NCI-H2081 (cell line): ENCODE measurements around the gene SEC22C.
A peak's percentile ranks its signal among the peaks of the same experiment; 100 is the strongest.

Source experiments
- DNase-seq, 2 experiments: peaks; one replicate each; lab custom pipeline; 2025; lab: John Stamatoyannopoulos, UW

SEC22C gene

DNA sequence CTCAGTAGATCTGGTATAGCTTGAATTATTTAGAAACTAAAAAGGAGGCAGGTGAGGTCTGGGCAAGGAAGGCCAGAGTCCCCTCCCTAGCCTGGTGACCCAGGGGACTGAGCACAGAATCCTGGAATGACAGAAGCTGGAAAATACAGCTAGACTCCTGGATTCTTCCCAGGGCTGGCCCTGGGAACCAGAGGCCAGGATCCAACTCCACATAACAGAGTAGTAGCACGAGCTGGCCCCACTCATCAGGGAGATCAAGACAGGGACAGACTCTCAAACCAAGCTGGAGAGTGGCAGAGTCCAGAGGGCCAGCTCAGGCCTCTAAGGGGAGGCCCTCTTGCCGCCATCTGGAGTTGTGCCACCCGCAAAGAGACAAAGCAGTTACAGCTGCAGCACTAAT lies 68.6 kb downstream of the SEC22C start:
- no peak for DNase-seq

DNA sequence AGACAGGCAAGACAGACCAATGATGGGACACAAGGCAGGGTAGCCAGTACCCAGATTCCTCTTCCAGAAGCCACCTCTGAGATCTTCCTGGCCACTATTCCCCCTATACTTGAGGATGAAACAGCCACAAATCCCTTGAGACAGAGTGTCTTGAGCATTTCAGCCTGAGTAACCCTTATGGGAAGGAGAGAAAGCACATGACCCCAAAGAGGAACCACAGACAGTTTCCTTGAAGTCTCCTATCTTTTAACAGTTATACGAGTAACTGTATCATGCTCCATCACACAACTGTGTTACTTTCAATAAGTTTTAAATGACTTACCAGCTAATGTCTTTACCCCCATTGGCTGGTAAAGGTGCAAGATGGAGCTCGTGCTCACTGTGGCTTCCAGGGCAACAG lies 70.0 kb downstream of the SEC22C start:
- no peak for DNase-seq

DNA sequence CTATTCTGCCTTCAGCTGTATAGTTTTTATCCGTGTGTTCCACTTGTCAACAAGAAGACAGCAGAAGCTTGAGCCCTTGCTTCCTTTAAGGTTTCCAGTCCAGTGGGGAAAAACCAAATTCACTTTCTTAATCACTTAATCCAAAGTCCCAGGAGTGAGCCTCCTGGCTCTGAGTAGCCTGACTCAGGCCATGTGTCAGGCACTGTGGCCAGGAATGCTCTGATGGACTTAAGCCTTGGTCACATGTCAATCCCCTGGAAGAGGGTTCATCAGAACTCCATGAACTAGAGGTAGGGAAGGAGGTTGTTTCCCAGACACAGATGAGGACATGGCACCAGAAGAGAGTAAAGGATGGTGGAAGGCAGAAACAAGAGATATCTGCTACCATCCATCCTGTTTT lies 70.6 kb downstream of the SEC22C start:
- no peak for DNase-seq

DNA sequence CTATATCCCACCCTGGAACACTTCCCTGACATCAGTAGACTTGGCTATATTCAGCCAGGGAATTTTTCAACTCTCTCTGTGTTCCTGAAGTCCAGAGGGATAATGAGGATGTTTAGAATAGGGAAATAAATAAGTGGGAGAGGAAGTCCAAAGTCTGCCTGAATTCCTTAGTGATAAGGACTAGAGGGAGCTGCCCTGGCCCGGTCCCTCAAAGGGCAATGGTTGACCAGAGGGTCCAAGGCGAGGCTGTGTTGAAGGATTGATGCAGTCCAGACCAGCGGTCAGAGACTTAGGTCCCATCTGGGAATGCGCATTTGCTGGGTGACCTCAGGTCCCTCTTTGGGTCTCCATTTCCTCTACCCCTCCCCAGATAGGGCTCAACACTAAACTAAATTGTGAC lies 71.4 kb downstream of the SEC22C start:
- DNase-seq = no peak

DNA sequence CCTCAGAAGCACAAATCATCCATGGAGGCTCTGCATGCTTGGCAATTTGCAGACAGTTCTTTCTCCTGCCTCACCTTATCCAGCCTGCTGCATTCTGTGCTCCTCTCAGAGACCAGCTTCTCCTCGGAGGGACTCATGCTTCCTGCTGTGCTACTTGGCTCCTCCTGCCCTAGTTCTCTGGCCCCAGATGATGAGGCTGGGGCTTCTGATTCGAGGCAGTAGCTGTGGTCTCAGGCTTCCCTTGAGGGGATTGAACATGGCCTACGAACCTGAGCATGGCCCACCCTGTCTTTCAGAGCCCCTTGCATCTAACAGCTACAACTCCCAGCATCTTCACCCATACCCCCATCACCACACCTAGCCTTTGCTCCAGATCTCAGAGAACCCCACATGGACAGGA lies 72.7 kb downstream of the SEC22C start:
- DNase-seq = no peak

DNA sequence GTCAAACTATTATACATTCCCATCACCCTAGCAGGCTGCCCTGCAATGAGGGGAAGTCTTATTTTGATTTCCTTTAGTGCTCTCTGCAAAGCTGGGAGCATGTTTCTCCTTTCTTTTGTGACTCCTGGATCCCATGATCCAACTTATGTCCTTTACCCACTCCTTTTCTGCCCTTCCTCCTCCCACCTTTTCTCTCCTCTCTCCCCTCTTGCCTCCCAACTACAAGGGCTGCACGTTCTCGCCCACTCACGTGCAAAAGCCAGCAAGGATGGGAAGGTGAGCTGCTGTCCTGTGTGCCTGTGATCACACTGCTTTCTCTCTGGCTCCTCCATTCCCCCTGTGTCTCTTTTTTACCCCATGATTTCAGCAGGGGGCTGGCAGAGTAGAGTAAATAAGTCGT lies 73.2 kb downstream of the SEC22C start:
- DNase-seq = no peak

DNA sequence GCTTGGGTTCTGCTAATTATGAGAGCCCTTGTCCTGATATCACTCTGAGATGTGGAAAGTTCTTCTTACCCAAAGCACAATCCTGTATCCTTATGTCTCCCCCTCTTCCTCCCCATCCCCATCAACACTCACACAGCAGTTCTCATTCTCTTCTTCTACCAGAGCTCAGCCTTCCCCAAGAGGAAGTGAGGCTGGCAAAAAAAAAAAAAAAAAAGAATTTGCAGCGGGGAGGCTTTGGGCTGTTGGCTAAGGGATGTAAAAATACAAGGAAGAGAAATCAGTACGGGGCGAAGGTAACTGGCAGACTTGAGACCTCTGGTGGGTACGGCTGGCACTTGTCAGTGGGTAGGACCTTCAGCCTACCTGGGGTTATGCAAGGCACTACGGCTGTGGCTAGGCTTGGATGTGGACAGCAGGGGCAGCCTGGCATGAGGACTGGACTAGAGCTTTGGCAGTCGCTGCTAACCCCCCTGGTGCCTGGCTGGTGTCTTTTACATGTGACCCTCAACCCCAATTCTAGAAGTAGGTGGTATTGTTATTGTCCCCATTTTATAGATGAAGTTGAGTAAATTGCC lies 73.9 kb downstream of the SEC22C start:
- DNase-seq = no peak

DNA sequence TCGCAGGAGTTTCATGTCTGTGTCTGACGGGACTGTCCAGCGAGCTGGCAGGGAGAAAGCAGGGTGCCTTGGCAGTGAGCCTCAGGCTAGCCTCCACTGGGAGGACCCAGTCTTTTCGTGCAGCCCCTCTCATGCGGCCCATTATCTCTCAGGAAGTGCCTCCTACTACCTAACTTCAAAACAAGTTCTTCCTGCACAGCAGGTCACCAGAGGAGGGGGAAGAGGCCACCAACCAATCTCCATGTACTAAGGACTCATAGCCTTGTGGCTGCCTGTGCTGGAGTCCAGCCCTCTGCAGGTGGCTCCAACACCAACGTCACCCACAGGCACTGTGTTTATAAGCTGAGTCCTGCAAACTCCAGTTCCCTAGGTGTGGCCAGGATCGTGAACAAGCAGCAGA lies 74.5 kb downstream of the SEC22C start:
- no peak for DNase-seq

DNA sequence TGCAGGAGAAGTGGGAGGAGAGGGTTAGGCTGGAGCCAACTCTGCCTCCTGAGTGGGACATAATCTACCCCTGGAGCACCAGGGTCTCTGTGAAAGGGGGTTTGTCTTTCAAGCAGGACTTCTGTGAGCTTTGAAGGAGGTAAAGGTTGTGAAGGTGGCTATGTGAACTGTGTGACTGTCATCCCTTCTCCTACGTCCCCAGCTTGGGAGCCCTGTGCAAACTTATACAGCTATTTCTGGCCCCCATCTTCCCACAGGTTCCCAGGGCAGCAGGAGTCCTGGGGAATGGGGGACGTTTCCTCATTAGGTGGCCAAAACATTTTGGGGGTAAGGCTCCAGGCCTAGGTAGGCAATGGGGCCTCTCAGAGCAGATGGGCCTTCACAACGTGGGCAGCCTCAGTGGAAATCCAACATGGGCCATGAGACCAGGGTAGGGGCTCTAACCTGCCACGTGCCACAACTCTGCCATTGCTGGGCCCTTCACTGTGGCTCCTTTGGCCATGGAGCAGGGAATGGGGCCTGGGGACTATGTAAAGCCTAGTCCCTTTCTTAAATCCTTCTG lies 75.8 kb downstream of the SEC22C start:
- no peak for DNase-seq

DNA sequence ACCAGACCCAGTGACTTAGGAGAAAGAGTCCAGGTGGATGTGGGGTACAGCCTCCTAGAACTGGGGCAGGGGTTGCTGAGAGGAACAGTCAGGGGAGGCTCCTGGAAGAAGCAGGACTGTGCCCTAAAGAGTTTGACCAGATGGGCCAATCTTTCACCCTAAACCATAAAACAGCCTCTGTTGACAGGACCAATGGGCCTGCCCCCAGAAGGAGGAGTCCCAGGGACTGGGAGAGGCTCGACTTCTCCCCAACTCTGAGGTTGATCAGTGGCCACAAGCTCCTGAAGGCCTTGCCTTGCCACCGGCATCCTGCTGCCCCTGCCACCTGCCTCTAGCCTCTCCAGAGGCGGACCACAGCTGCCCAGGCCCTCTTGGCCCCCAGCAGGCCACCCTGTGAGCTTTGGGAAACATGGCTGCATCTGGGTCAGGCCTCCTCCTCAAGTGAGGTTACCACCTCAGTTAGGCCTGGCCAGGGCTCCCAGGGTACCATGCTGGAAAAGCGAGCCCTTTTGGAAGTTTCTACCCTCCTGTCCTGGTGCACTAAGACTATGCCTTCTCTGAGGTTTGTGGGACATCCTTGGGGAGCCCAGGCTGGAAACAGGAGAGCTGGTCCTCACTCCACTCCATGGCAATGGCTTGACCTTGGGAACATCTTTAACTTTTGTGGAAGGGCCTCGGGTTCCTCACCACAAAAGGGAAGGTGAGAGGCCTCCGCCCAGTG lies 76.5 kb downstream of the SEC22C start:
- no peak for DNase-seq

DNA sequence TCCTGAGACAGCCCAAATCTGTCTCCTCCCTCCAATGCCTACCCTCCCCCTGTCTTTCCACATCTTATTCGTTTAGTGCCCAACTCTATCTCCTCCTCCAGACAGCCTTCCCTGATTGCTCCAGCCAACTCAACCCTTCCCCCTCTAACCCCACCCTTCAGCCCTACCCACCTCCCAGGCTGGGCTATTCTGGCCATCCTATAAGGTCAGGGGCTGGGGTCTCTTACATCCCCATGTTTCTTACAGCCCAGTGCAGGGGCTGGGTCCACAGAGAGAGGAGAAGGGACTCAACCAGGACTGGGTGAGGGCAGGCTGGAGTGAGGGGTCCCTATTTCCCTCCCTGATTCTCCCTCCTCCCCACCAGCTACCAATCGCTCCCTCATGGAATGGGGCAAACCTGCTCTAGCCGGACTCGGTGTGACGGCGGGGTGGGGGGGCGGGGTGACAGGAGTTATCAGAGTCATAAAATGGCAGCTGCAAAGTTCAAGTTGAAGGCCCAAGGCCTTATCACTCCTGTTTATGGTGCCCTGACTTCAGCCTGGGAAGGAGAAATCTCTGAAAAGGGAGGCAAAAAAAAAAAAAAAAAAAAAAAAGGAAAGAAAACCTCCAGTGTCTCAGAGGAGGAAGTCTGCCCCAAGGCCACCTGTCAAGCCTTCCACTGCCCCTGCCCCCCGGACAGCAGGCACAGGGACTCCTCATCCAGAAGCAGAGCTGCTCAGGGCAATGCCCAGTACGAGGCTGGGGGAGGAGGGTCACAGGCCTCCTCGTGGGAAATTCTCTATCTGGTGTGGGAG lies 77.2 kb downstream of the SEC22C start:
- no peak for DNase-seq

DNA sequence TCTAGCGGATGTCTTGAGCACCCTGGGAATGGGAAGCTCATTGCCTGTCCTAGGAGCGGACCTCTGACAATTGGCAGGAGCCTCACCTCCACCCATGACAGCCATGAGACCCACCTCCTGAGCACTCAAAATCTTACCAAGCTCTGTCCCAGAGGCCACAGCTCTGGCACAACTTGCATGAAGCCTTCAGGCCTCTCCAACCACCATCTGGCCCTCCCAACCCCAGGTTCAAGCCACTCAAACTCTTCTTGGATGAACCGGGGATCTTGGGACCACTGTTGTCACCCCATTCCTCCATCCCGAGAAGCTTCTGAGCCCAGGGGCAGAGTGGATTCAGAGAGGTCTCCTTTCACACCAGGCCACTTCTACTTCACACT lies 77.8 kb downstream of the SEC22C start:
- DNase-seq = no peak

DNA sequence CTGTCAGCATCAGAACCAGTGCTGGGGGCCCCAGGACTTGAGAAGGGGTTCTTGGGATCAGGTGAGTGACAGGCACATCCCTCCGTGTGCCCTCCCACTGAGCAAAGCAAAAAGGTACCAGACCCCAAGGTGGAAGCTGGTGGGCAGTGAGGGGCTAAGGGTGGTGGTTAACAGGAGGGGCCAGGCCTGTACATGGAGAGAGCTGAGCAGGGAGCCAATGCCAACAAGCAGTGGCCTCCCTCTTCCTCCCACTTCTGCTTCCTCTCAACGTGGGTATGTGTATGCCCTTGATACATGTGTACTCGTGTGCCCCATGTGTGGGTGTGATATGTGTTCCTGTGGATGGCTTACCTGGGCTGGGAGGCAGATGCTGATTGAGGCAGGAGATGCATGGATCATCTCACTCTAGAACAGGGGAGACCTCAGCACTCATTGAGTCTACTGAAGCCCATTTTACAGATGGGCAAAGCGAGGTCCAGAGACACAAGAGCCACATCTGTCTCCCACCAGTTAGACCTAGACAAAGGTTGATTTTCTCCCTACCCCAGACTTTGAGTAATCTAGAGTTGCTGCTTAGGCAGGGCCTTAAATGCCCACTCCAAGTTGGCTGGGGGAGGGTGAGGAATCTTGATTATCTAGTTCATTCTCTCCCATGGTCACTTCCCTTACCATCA lies 78.4 kb downstream of the SEC22C start:
- DNase-seq = no peak

DNA sequence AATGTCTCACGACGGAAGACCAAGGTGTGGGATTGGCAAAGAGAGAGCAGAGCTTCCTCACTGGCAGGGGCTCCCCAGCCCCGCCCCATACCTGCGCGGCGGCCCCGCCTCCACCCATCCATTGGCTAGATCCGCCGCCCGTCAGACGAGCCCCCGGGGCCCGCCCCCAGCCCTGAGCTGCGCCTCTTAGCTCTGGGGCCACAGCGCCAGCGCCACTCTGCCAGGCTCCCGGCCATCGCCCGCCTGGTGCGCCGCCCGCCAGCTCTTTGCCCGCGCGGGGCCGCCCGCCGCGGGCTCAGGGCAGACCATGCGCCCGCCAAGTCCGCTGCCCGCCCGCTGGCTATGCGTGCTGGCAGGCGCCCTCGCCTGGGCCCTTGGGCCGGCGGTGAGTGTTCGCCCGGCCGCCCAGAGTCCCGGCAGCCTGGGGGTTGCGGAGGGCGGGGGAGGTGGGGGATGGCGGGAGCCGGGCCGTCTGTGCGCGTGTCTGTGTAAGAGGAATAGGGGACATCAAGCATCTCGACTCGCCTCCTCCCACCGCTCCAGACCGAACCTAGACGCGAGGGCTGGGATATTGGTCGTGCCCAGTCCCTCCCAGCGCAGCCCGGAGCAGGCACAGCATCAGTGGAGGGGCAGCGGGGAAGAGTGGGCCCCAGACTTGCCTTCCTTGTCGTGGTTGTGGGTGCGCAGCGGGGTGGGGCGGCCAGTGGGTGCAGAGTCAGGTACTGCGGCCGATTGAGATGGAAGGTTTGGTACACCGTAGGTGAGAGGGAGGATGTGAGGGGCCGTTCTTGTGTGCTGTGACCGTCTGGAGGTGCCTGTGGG lies 79.1 kb downstream of the SEC22C start, which contains the start of gene VIPR1:
Gene VIPR1 (plus strand): TSS at position 215 of the 822 bp plus-strand sequence. CDS start 93 bp downstream, at position 308.
- DNase-seq = peak; percentile 71 to 83

DNA sequence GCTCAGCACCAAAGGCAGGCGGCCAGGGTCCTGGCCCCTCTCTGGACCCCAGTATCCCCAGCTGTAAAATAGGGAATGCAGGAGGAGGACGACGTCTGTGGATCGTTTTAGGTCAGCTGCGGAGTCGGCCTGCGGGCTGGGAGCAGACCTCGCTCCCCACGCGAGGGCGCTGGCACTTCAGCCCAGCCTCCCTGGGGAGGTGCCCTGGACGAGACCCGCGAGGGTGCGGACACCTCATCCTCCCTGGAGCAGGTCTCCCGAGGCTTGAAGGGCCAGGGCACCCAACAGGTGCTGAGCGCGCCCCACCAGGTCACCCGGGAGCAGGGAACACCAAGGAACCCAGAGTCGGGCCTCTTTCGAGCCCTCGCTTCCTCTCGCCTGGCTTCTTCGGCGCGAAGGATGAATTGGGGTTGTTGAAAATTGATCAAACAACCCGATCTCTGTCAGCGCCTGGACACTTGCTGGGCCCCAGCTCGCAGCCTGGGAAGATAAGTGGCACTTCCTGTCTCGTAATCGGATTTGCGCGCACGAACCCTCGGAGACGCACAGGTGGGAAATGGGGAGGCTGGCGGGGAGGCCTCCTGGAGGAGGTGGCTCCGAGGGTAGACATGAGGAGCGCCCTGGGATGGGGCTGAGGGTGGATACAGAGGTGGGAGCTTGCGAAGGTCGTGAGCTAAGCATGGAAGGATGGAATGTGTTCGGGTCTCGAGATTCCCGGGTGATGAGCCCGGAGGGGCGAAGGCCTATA lies 79.9 kb downstream of the SEC22C start:
- DNase-seq = peak; percentile 47 to 57

DNA sequence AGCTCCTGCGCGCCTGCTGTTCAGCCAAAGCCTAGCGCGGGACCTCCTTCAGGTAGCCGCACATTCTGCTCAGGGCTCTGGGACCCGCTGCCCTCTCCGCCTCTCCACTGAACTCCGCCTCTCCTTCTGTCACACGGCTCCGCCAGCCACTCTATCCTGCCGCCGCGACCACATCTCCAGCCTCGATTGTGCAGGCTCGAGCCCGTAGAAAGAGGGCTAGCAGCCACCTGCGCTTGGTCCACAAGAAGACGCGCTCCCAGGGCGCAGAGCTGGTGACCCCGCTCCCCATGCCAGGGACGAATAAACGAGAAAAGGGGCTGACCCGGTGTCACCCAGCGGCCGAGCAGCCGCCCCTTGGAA lies 80.5 kb downstream of the SEC22C start:
- DNase-seq = no peak

DNA sequence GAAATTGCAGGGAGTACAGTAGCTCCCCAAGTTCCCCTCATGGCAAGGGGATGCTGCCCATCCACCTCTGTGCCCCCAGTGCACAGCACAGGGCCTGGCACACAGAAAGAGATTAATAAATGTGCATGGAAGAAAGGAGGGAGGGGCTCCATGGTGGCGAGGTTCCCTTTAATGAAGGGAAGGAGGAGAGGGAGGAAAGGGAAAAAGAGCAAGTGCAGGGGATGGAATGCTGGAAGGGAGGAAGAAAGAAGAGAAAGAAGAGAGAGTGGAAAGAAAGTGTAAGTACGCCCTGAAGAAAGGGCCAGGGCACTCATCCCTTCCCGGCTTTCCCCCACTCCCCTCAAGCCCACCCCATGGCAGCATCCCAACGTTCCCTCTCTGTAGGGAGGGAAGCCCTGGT lies 80.9 kb downstream of the SEC22C start:
- DNase-seq = no peak

DNA sequence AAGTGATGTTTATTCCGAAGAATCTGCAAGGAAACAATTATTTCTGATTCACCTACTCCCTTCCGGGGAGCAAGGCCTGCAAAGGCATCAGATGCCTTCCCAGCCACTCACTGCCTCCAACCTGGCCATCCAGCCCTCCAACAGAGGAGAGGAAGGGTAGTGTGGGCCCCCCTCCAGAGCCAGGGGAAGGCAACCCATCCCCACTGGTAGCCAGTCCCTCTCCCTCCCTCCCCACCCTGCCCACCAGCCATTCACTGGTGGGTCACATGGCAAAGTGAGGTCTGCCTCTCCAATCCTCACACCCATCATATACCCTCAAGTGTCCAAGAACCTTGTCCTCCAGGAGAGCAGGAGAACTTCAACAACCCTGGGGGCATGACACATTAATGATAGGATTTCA lies 81.7 kb downstream of the SEC22C start:
- no peak for DNase-seq

DNA sequence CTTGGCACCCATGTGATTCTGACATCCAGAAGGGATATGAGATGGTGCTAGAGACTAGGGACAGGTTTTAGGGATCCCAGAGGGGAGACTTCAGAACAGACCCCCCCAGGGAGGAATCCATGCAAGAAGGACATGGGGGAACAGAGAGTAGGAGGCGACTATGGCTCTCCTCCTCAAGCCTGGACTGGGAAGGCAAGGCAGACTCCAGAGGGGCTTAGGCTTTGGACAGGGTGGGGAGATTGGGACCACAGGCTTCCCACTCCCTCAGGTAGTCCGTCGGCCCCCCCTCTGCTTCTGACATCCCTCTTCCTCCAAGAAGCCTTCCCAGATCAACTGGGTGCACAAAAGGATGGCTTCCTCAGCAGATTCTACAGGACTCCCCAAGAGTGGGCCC lies 82.3 kb downstream of the SEC22C start:
- DNase-seq = no peak

DNA sequence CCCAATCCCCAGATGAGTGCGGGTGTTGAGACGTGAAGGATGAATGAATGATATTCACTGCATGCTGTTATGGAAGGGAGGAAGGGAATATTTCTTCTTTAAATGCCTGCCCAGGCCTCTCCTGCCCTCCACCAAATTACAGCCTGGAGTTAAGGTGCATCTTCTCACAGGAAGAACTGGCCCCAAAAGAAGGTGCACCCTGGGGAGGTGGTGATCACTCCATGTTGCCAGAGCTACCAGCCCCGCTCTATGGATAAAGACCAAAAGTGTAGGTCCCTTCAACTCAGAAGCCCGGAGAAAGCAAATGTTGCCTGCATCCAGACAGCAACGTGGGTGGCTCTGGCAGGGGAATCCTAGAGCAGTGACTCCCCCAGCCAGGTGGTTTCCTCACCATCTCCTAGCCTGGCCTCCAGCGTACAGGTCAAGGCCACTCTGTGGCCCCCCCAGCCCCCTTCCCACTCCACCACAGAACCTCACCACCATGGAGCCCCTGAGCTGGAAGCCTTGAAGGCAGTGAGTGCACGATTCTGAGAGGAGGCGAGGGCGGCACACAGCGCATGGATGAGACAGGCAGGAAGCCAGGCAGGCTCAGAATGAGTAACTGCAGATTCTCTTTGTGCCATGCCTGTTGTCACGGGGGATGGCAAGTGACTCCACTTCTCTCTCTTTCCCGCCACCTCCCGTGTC lies 82.8 kb downstream of the SEC22C start:
- no peak for DNase-seq
